B cell (primary cell): ENCODE results near the gene DHX57. TPM values are rescaled to one million over a fixed set of nuclear protein-coding genes. Genes with fewer than 3 reads are reported as not detected.

ENCODE experiments used
- ATAC-seq: fragments of 200-7000 bp; cut with Tn5 transposase; one replicate; pipeline ENCODE4 v1.10.0; 2021; ENCODE audit warnings: low read depth, mild to moderate bottlenecking, moderate number of reproducible peaks, moderate library complexity
- CTCF ChIA-PET: fragments of 350-600 bp; sonication (Branson Sonifier 250); formaldehyde crosslinking; loops from one replicate; lab custom pipeline; 2021; ENCODE audit warnings: antibody characterized with exemption, inconsistent platforms; lab: Charles Lee
- POLR2A ChIA-PET: fragments of 350-600 bp; sonication (Branson Sonifier 250); formaldehyde crosslinking; loops from one replicate; lab custom pipeline; 2021; ENCODE audit warnings: antibody characterized with exemption; lab: Charles Lee
- DNase-seq: peaks from one replicate; pipeline ENCODE4 v3.0.0; 2013
- H2AFZ ChIP-seq: 2 replicates; pipeline ENCODE4 v1.6.1; 2012; ENCODE audit warnings: mild to moderate bottlenecking, low read depth, low read length; ENCODE audit not compliant: insufficient read depth, poor library complexity, severe bottlenecking
- H3K27ac ChIP-seq, 2 donors: 1 replicate in 1 of 2; 2 replicates in 1 of 2; pipeline ENCODE4 v1.5.1; 2012 to 2013; ENCODE audit warnings: low read length in 2 of 2, mild to moderate bottlenecking in 2 of 2, moderate library complexity in 1 of 2
- H3K27me3 ChIP-seq, 4 experiments: fragments of 200-600 bp in 1 of 4; sonication (generic) in 1 of 4; replicated peaks in 1 of 4; 1 replicate in 2 of 4; 2 replicates in 2 of 4; pipeline versions ENCODE4 v1.6.1 to v1.7.0; 2013 to 2016; ENCODE audit warnings: low read length in 3 of 4, mild to moderate bottlenecking in 2 of 4, mixed read lengths in 1 of 4, moderate library complexity in 1 of 4; ENCODE audit not compliant: insufficient read depth in 4 of 4, control insufficient read depth in 3 of 4; ENCODE audit errors: control extremely low read depth in 1 of 4
- H3K36me3 ChIP-seq, 2 experiments: replicated peaks in 1 of 2; 1 replicate in 1 of 2; 2 replicates in 1 of 2; pipeline versions ENCODE4 v1.6.1 to v1.7.1; 2013; ENCODE audit warnings: low read length in 1 of 2; ENCODE audit not compliant: insufficient read depth in 2 of 2, control insufficient read depth in 1 of 2; ENCODE audit errors: control extremely low read depth in 1 of 2, extremely low read depth in 1 of 2
- H3K4me1 ChIP-seq, 2 donors: fragments of 200-600 bp in 1 of 2; sonication (generic) in 1 of 2; 1 replicate in 1 of 2; 2 replicates in 1 of 2; pipeline versions ENCODE4 v1.5.1 to v1.6.1; 2013 to 2017; ENCODE audit warnings: low read length in 2 of 2; ENCODE audit not compliant: control insufficient read depth in 2 of 2, insufficient read depth in 2 of 2
- H3K4me2 ChIP-seq: replicated peaks from 2 replicates; pipeline ENCODE3; 2012; ENCODE audit warnings: mild to moderate bottlenecking, low read depth, low read length; ENCODE audit not compliant: poor library complexity, severe bottlenecking
- H3K4me3 ChIP-seq, 5 experiments: fragments of 200-600 bp in 1 of 5; sonication (generic) in 1 of 5; 1 replicate in 3 of 5; 2 replicates in 2 of 5; pipeline versions ENCODE4 v1.5.1 to v1.7.0; 2011 to 2016; ENCODE audit warnings: low read length in 4 of 5, mild to moderate bottlenecking in 4 of 5, low read depth in 2 of 5, control low read depth in 1 of 5, moderate library complexity in 1 of 5; ENCODE audit not compliant: insufficient read depth in 1 of 5; ENCODE audit errors: control extremely low read depth in 1 of 5, extremely low read depth in 1 of 5
- H3K79me2 ChIP-seq: fragments of 200-600 bp; sonication (generic); one replicate; pipeline ENCODE4 v1.6.0; 2016; ENCODE audit warnings: low read length; ENCODE audit not compliant: control insufficient read depth, insufficient read depth
- H3K9ac ChIP-seq: fragments of 200-600 bp; sonication (generic); 2 replicates; pipeline ENCODE4 v1.6.1; 2017; ENCODE audit warnings: mild to moderate bottlenecking, low read length, moderate library complexity
- H3K9me3 ChIP-seq, 3 donors: one replicate each; pipeline versions ENCODE4 v1.6.1 to v1.7.1; 2013; ENCODE audit warnings: low read length in 2 of 3; ENCODE audit not compliant: control insufficient read depth in 2 of 3, insufficient read depth in 1 of 3; ENCODE audit errors: control extremely low read depth in 1 of 3
- H4K20me1 ChIP-seq: 2 replicates; pipeline ENCODE4 v1.6.0; 2012; ENCODE audit warnings: mild to moderate bottlenecking, low read length; ENCODE audit not compliant: insufficient read depth, control insufficient read depth, poor library complexity, severe bottlenecking
- H3K27ac Mint-ChIP-seq: one replicate; pipeline ENCODE4 v1.8.0; 2021; ENCODE audit warnings: mixed read lengths
- H3K27me3 Mint-ChIP-seq: one replicate; pipeline ENCODE4 v1.8.0; 2021; ENCODE audit warnings: mixed read lengths
- H3K4me1 Mint-ChIP-seq: one replicate; pipeline ENCODE4 v1.8.0; 2021; ENCODE audit warnings: mixed read lengths
- H3K4me3 Mint-ChIP-seq: one replicate; pipeline ENCODE4 v1.8.0; 2021; ENCODE audit warnings: mixed read lengths
- H3K9me3 Mint-ChIP-seq: one replicate; pipeline ENCODE4 v1.8.0; 2022; ENCODE audit warnings: mixed read lengths; ENCODE audit not compliant: insufficient read depth
- EZH2 ChIP-seq: IDR thresholded peaks from 2 replicates; pipeline ENCODE4 v1.6.1; 2012; ENCODE audit warnings: borderline replicate concordance, low read depth, mild to moderate bottlenecking, moderate library complexity, low read length; ENCODE audit not compliant: insufficient read depth, poor library complexity, severe bottlenecking
- WGBS: methylation state at CpG from one replicate; pipeline ENCODE4 v1.1.5; 2013; ENCODE audit warnings: missing lambda C conversion rate; ENCODE audit not compliant: insufficient coverage; 5-methylcytosine and 5-hydroxymethylcytosine counted together
- intact Hi-C: fragments of 100-400 bp; cut with micrococcal nuclease; formaldehyde crosslinking; loops from one replicate; pipeline ENCODE4 v1.10.0; 2022
- polyA plus RNA-seq: library from polyadenylated mRNA; depleted of rRNA; stranded (reverse); fragments of >200 nt; gene quantifications from 2 replicates; pipeline ENCODE4 v1.2.3, GENCODE V29; 2012
- total RNA-seq, 2 donors: library from RNA; stranded (reverse); fragments of 120-200 nt in 1 of 2; gene quantifications; 1 replicate in 1 of 2; 2 replicates in 1 of 2; pipeline versions ENCODE4 v1.2.3 to v1.2.4, GENCODE V29; 2013 to 2022
- TF ChIP-seq, protein P1 (sequence below): fragments of 200-600 bp; IDR thresholded peaks from one replicate; pipeline ENCODE4 v1.8.0; 2022; ENCODE audit warnings: antibody characterized with exemption, mild to moderate bottlenecking

The DHX57 gene
- total and polyA plus RNA-seq, 2 donors (not counting 1 experiment from before 2014, with no cell fraction given) = 7.7 to 25.0 TPM

- POLR2A ChIA-PET = no interaction called here
- WGBS = 100% methylated on average over 3 of the region's 4 CpGs
- DNase-seq = no peak
Observed at GRCh38 chr2:38815936-38816335, 59.8 kb downstream of the DHX57 start.

GRCh38 chr2:38810488-38810887 lies 65.2 kb downstream of the DHX57 start:
- Mint-ChIP-seq H3K4me1 (no peaks in the 10 kb centered on the region), H3K27me3 (no peaks in the 10 kb centered on the region), H3K27ac (no peak overlapping the region), H3K4me3 (no peak overlapping the region), H3K9me3 (no peaks in the 10 kb centered on the region)
- H3K4me1 ChIP-seq = peaks cover 16 to 18% of the 10 kb centered on the region in 2 donors
- no peaks in the 10 kb centered on the region for H3K27me3 ChIP-seq
- DNase-seq (no peak), ATAC-seq (no peak)
- TF ChIP-seq EZH2 = no peak
- TF ChIP-seq, protein P1, sequence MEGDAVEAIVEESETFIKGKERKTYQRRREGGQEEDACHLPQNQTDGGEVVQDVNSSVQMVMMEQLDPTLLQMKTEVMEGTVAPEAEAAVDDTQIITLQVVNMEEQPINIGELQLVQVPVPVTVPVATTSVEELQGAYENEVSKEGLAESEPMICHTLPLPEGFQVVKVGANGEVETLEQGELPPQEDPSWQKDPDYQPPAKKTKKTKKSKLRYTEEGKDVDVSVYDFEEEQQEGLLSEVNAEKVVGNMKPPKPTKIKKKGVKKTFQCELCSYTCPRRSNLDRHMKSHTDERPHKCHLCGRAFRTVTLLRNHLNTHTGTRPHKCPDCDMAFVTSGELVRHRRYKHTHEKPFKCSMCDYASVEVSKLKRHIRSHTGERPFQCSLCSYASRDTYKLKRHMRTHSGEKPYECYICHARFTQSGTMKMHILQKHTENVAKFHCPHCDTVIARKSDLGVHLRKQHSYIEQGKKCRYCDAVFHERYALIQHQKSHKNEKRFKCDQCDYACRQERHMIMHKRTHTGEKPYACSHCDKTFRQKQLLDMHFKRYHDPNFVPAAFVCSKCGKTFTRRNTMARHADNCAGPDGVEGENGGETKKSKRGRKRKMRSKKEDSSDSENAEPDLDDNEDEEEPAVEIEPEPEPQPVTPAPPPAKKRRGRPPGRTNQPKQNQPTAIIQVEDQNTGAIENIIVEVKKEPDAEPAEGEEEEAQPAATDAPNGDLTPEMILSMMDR = no peak
- H3K36me3 ChIP-seq = peaks cover 2 to 22% of the 10 kb centered on the region in 2 experiments
- H4K20me1 ChIP-seq = no peaks in the 10 kb centered on the region
- H3K9ac ChIP-seq = no peak overlapping the region
- intact Hi-C loops = no loop called here
- H3K4me3 ChIP-seq = no peak overlapping the region
- no peaks in the 10 kb centered on the region for H3K9me3 ChIP-seq
- no peak overlapping the region for H3K4me2 ChIP-seq
- H2AFZ ChIP-seq = no peak overlapping the region
- 98% methylated on average over 5 of the region's 7 CpGs for WGBS
- ChIA-PET CTCF (no interaction called here), POLR2A (no interaction called here)
- no peak overlapping the region for H3K27ac ChIP-seq
- no peaks in the 10 kb centered on the region for H3K79me2 ChIP-seq

More at GRCh38 chr2:38815936-38816335, 59.8 kb downstream of the DHX57 start:
- Histone ChIP-seq H3K27ac (no peak overlapping the region), H3K9me3 (no peaks in the 10 kb centered on the region), H2AFZ (no peak overlapping the region), H3K36me3 (peaks cover 4 to 23% of the 10 kb centered on the region in 2 experiments), H4K20me1 (no peaks in the 10 kb centered on the region), H3K4me2 (no peak overlapping the region), H3K9ac (no peak overlapping the region), H3K79me2 (no peaks in the 10 kb centered on the region), H3K4me1 (no peaks in the 10 kb centered on the region), H3K27me3 (no peaks in the 10 kb centered on the region), H3K4me3 (no peak overlapping the region)
- Mint-ChIP-seq H3K4me3 (no peak overlapping the region), H3K9me3 (no peaks in the 10 kb centered on the region), H3K4me1 (no peaks in the 10 kb centered on the region), H3K27me3 (no peaks in the 10 kb centered on the region), H3K27ac (no peak overlapping the region)
- TF ChIP-seq, protein P1 = no peak
- TF ChIP-seq EZH2 = no peak
- no peak for ATAC-seq
- CTCF ChIA-PET = no interaction called here
- intact Hi-C loops = no loop called here
